H1 (cell line): ENCODE results near the gene CCR9. TPM values are rescaled to one million over a fixed set of nuclear protein-coding genes. Genes with fewer than 3 reads are reported as not detected.

Experiments
- EGR1 ChIP-seq: IDR thresholded peaks from 2 replicates; pipeline ENCODE4 v1.6.1; 2011; ENCODE audit warnings: low read depth, low read length, borderline replicate concordance
- FOSL1 ChIP-seq: IDR thresholded peaks from 2 replicates; pipeline ENCODE4 v1.6.1; 2011; ENCODE audit warnings: mild to moderate bottlenecking, low read depth, low read length, moderate library complexity; ENCODE audit not compliant: insufficient read depth
- NANOG ChIP-seq: IDR thresholded peaks from 2 replicates; pipeline ENCODE4 v1.6.1; 2011; ENCODE audit warnings: low read length, low read depth, mild to moderate bottlenecking, inconsistent platforms; ENCODE audit not compliant: insufficient read depth, poor library complexity, severe bottlenecking
- POU5F1 ChIP-seq: IDR thresholded peaks from 2 replicates; pipeline ENCODE4 v1.6.1; 2011; ENCODE audit warnings: low read depth, mild to moderate bottlenecking, low read length, moderate library complexity
- SAP30 ChIP-seq: fragments of 300-600 bp; sonication (generic); IDR thresholded peaks from 2 replicates; pipeline ENCODE4 v1.7.1; 2012; ENCODE audit warnings: low read length, moderate library complexity, mild to moderate bottlenecking, inconsistent platforms; ENCODE audit not compliant: insufficient read depth, insufficient replicate concordance
- polyA plus RNA-seq, 7 experiments: library from polyadenylated mRNA; depleted of rRNA in 3 of 7; stranded (reverse) in 5 of 7; unstranded in 2 of 7; fragments of >200 nt in 5 of 7; fragments of 200-250 nt in 2 of 7; gene quantifications; 1 replicate in 5 of 7; 2 replicates in 1 of 7; 4 replicates in 1 of 7; pipeline versions ENCODE4 v1.2.1 to v1.2.3, GENCODE V29; 2011 to 2013; ENCODE audit warnings: missing spikeins in 2 of 7, mixed read lengths in 2 of 7
- total RNA-seq: library from RNA; stranded (reverse); fragmentation: NEBNext Ultra II Directional; extraction: Animal tissue kit (Norgen Biotek cat#: 25700); gene quantifications from 2 replicates; pipeline ENCODE4 v1.2.1, GENCODE V29; 2021
- TF ChIP-seq, protein P1 (sequence below), 3 experiments: IDR thresholded peaks; 1 replicate in 2 of 3; 2 replicates in 1 of 3; pipeline versions ENCODE4 v1.5.1 to v1.6.1; 2011; ENCODE audit warnings: low read length in 3 of 3, mild to moderate bottlenecking in 3 of 3, inconsistent platforms in 2 of 3, low read depth in 1 of 3, moderate library complexity in 1 of 3; ENCODE audit not compliant: insufficient read depth in 1 of 3; ENCODE audit errors: control extremely low read depth in 1 of 3

CCR9 gene
- total and polyA plus RNA-seq, 2 of the 8 experiments (the other 6 are each of a cell fraction or from before 2014, with no cell fraction given), result not detected

DNA sequence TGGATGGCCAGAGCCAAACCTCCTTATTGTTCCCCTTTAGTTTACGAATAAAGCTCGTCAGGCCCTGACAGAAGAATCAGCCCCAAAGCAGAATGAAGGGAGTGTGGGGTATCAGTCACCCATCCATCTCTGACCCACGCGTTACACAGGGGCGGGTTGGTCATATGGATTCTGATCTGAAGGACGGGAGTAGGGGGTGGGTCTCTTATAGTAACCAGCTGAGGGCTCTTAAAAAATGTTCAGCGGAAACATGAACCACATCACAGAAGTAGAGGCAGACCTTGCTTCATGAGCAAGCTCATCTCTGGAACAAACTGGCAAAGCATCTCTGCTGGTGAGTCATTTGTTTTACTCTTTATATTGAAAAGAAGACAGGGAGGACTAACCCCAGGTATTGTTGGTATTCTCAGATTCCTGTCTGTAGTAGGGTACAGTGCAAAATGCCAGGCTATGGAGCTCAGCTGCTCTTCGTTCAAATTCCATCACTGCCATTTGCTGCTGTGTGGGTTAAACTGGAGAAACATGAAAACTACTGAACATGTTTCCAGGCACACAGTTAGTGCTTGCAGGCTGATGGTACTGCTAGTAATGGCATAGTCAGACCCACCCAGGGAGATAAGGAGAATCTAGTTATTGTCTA, 57.0 kb downstream of the CCR9 start, which contains the start of gene CXCR6 (continued):
- no peak for TF ChIP-seq NANOG
- TF ChIP-seq POU5F1, result no peak
- no peak for TF ChIP-seq EGR1
- TF ChIP-seq FOSL1, result no peak
- no peak for TF ChIP-seq SAP30
- TF ChIP-seq, protein P1, sequence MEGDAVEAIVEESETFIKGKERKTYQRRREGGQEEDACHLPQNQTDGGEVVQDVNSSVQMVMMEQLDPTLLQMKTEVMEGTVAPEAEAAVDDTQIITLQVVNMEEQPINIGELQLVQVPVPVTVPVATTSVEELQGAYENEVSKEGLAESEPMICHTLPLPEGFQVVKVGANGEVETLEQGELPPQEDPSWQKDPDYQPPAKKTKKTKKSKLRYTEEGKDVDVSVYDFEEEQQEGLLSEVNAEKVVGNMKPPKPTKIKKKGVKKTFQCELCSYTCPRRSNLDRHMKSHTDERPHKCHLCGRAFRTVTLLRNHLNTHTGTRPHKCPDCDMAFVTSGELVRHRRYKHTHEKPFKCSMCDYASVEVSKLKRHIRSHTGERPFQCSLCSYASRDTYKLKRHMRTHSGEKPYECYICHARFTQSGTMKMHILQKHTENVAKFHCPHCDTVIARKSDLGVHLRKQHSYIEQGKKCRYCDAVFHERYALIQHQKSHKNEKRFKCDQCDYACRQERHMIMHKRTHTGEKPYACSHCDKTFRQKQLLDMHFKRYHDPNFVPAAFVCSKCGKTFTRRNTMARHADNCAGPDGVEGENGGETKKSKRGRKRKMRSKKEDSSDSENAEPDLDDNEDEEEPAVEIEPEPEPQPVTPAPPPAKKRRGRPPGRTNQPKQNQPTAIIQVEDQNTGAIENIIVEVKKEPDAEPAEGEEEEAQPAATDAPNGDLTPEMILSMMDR (IDR thresholded peaks at IDR 0.05; ENCODE audit: control extremely low read depth in 1 of 3, insufficient read depth in 1 of 3, low read depth in 1 of 3, low read length in 3 of 3), result no peak
- TF ChIP-seq, all 59 proteins: peak for 0
